ENCODE results near the gene MFSD6. TPM values are rescaled to one million over a fixed set of nuclear protein-coding genes. Genes with fewer than 3 reads are reported as not detected.
A peak's percentile ranks its signal among the peaks of the same experiment; 100 is the strongest.

MFSD6 gene
- total and polyA plus RNA-seq, 5 donors from 2014 or later: 24.0 to 67.1 (median 29.2) TPM

- H3K4me1 ChIP-seq (ENCODE audit: control insufficient read depth, insufficient read depth, low read length, poor library complexity, severe bottlenecking): peaks cover 4% of the 10 kb centered on the region
- H3K4me1 Mint-ChIP-seq: peaks cover 30 to 57% (median 51%) of the 10 kb centered on the region in 4 donors
- H3K4me3 ChIP-seq (ENCODE audit: low read depth, low read length): no peak overlapping the region
- peaks cover 26% of the 10 kb centered on the region for H3K36me3 ChIP-seq (ENCODE audit: control insufficient read depth, insufficient read depth, low read length)
- no peaks in the 10 kb centered on the region for H3K27me3 Mint-ChIP-seq
- peaks cover 41% of the 10 kb centered on the region for H3K36me3 Mint-ChIP-seq
- no peak for DNase-seq
- peak overlapping the region in 2 of 3 donors; percentile 21 to 47 for H3K27ac Mint-ChIP-seq
- ATAC-seq (ENCODE audit: low read depth in 2 of 2): no peak
- peak overlapping the region in 1 of 4 donors; percentile 0 for H3K4me3 Mint-ChIP-seq
- H3K9me3 Mint-ChIP-seq: peaks cover 0 to 3% (median 0%) of the 10 kb centered on the region in 7 donors
- no peak overlapping the region for H3K27ac ChIP-seq (ENCODE audit: insufficient read depth, low read length, poor library complexity, severe bottlenecking)
- H3K9me3 ChIP-seq (ENCODE audit: control insufficient read depth in 2 of 2, low read length in 2 of 2): peaks cover 0 to 3% of the 10 kb centered on the region in 2 experiments
- no peaks in the 10 kb centered on the region for H3K27me3 ChIP-seq (ENCODE audit: control insufficient read depth, insufficient read depth, low read length)
Observed at GRCh38 chr2:190451561-190452176, 43.5 kb downstream of the MFSD6 start.

- H3K36me3 ChIP-seq (ENCODE audit: control insufficient read depth, insufficient read depth, low read length): peaks cover 34% of the 10 kb centered on the region
- Mint-ChIP-seq H3K4me1 (peaks cover 24 to 56% (median 51%) of the 10 kb centered on the region in 4 donors), H3K27ac (peak overlapping the region in 1 of 3 donors; percentile 1), H3K9me3 (peaks cover 0 to 4% (median 0%) of the 10 kb centered on the region in 7 donors), H3K36me3 (peaks cover 46% of the 10 kb centered on the region), H3K4me3 (no peak overlapping the region), H3K27me3 (no peaks in the 10 kb centered on the region)
- DNase-seq (no peak), ATAC-seq (ENCODE audit: low read depth in 2 of 2) (no peak)
- peaks cover 0 to 3% of the 10 kb centered on the region in 2 experiments for H3K9me3 ChIP-seq (ENCODE audit: control insufficient read depth in 2 of 2, low read length in 2 of 2)
- H3K27me3 ChIP-seq (ENCODE audit: control insufficient read depth, insufficient read depth, low read length): no peaks in the 10 kb centered on the region
- no peak overlapping the region for H3K4me3 ChIP-seq (ENCODE audit: low read depth, low read length)
- peaks cover 4% of the 10 kb centered on the region for H3K4me1 ChIP-seq (ENCODE audit: control insufficient read depth, insufficient read depth, low read length, poor library complexity, severe bottlenecking)
- no peak overlapping the region for H3K27ac ChIP-seq (ENCODE audit: insufficient read depth, low read length, poor library complexity, severe bottlenecking)
Observed at GRCh38 chr2:190452433-190452832, 44.3 kb downstream of the MFSD6 start.

GRCh38 chr2:190454795-190455194, 46.6 kb downstream of the MFSD6 start:
- DNase-seq: no peak
- H3K4me3 Mint-ChIP-seq: no peak overlapping the region
- no peak overlapping the region for H3K4me3 ChIP-seq (ENCODE audit: low read depth, low read length)
- H3K4me1 Mint-ChIP-seq: peaks cover 23 to 74% (median 47%) of the 10 kb centered on the region in 4 donors
- H3K9me3 ChIP-seq (ENCODE audit: control insufficient read depth in 2 of 2, low read length in 2 of 2): peaks cover 0 to 3% of the 10 kb centered on the region in 2 experiments
- no peak overlapping the region for H3K27ac ChIP-seq (ENCODE audit: insufficient read depth, low read length, poor library complexity, severe bottlenecking)
- H3K9me3 Mint-ChIP-seq: peaks cover 0 to 4% (median 0%) of the 10 kb centered on the region in 7 donors
- H3K27ac Mint-ChIP-seq: peak overlapping the region in 1 of 3 donors; percentile 50
- peaks cover 41% of the 10 kb centered on the region for H3K36me3 ChIP-seq (ENCODE audit: control insufficient read depth, insufficient read depth, low read length)
- H3K36me3 Mint-ChIP-seq: peaks cover 62% of the 10 kb centered on the region
- peaks cover 4% of the 10 kb centered on the region for H3K4me1 ChIP-seq (ENCODE audit: control insufficient read depth, insufficient read depth, low read length, poor library complexity, severe bottlenecking)
- ATAC-seq (ENCODE audit: low read depth in 2 of 2): no peak
- no peaks in the 10 kb centered on the region for H3K27me3 Mint-ChIP-seq
- H3K27me3 ChIP-seq (ENCODE audit: control insufficient read depth, insufficient read depth, low read length): no peaks in the 10 kb centered on the region

GRCh38 chr2:190455358-190456095, 47.4 kb downstream of the MFSD6 start:
- ATAC-seq (ENCODE audit: low read depth in 2 of 2): no peak
- no peaks in the 10 kb centered on the region for H3K27me3 ChIP-seq (ENCODE audit: control insufficient read depth, insufficient read depth, low read length)
- Mint-ChIP-seq H3K36me3 (peaks cover 64% of the 10 kb centered on the region), H3K9me3 (peaks cover 0 to 4% (median 0%) of the 10 kb centered on the region in 7 donors), H3K4me3 (no peak overlapping the region), H3K27me3 (no peaks in the 10 kb centered on the region), H3K27ac (no peak overlapping the region), H3K4me1 (peaks cover 27 to 79% (median 53%) of the 10 kb centered on the region in 4 donors)
- H3K27ac ChIP-seq (ENCODE audit: insufficient read depth, low read length, poor library complexity, severe bottlenecking): no peak overlapping the region
- H3K36me3 ChIP-seq (ENCODE audit: control insufficient read depth, insufficient read depth, low read length): peaks cover 45% of the 10 kb centered on the region
- no peak for DNase-seq
- H3K4me1 ChIP-seq (ENCODE audit: control insufficient read depth, insufficient read depth, low read length, poor library complexity, severe bottlenecking): peaks cover 4% of the 10 kb centered on the region
- H3K4me3 ChIP-seq (ENCODE audit: low read depth, low read length): no peak overlapping the region
- peaks cover 0 to 3% of the 10 kb centered on the region in 2 experiments for H3K9me3 ChIP-seq (ENCODE audit: control insufficient read depth in 2 of 2, low read length in 2 of 2)

GRCh38 chr2:190456833-190457232, 48.7 kb downstream of the MFSD6 start:
- H3K4me1 ChIP-seq (ENCODE audit: control insufficient read depth, insufficient read depth, low read length, poor library complexity, severe bottlenecking): peaks cover 4% of the 10 kb centered on the region
- H3K27me3 Mint-ChIP-seq: no peaks in the 10 kb centered on the region
- peaks cover 0 to 3% of the 10 kb centered on the region in 2 experiments for H3K9me3 ChIP-seq (ENCODE audit: control insufficient read depth in 2 of 2, low read length in 2 of 2)
- H3K4me1 Mint-ChIP-seq: peaks cover 19 to 79% (median 51%) of the 10 kb centered on the region in 4 donors
- H3K36me3 ChIP-seq (ENCODE audit: control insufficient read depth, insufficient read depth, low read length): peaks cover 44% of the 10 kb centered on the region
- no peak overlapping the region for H3K4me3 Mint-ChIP-seq
- H3K36me3 Mint-ChIP-seq: peaks cover 56% of the 10 kb centered on the region
- ATAC-seq (ENCODE audit: low read depth in 2 of 2): no peak
- no peak overlapping the region for H3K27ac Mint-ChIP-seq
- peaks cover 0 to 4% (median 0%) of the 10 kb centered on the region in 7 donors for H3K9me3 Mint-ChIP-seq
- no peak for DNase-seq
- H3K27ac ChIP-seq (ENCODE audit: insufficient read depth, low read length, poor library complexity, severe bottlenecking): no peak overlapping the region
- H3K27me3 ChIP-seq (ENCODE audit: control insufficient read depth, insufficient read depth, low read length): no peaks in the 10 kb centered on the region
- H3K4me3 ChIP-seq (ENCODE audit: low read depth, low read length): no peak overlapping the region

- Mint-ChIP-seq H3K4me1 (peaks cover 23 to 81% (median 51%) of the 10 kb centered on the region in 4 donors), H3K36me3 (peaks cover 56% of the 10 kb centered on the region), H3K9me3 (peaks cover 0 to 4% (median 0%) of the 10 kb centered on the region in 7 donors), H3K27ac (no peak overlapping the region), H3K4me3 (no peak overlapping the region), H3K27me3 (no peaks in the 10 kb centered on the region)
- peaks cover 0 to 3% of the 10 kb centered on the region in 2 experiments for H3K9me3 ChIP-seq (ENCODE audit: control insufficient read depth in 2 of 2, low read length in 2 of 2)
- no peak overlapping the region for H3K27ac ChIP-seq (ENCODE audit: insufficient read depth, low read length, poor library complexity, severe bottlenecking)
- H3K27me3 ChIP-seq (ENCODE audit: control insufficient read depth, insufficient read depth, low read length): no peaks in the 10 kb centered on the region
- peaks cover 46% of the 10 kb centered on the region for H3K36me3 ChIP-seq (ENCODE audit: control insufficient read depth, insufficient read depth, low read length)
- DNase-seq (no peak), ATAC-seq (ENCODE audit: low read depth in 2 of 2) (no peak)
- no peak overlapping the region for H3K4me3 ChIP-seq (ENCODE audit: low read depth, low read length)
- peaks cover 4% of the 10 kb centered on the region for H3K4me1 ChIP-seq (ENCODE audit: control insufficient read depth, insufficient read depth, low read length, poor library complexity, severe bottlenecking)
Observed at GRCh38 chr2:190457256-190457655, 49.1 kb downstream of the MFSD6 start.

GRCh38 chr2:190458352-190459107, 50.4 kb downstream of the MFSD6 start:
- peaks cover 48% of the 10 kb centered on the region for H3K36me3 Mint-ChIP-seq
- Histone ChIP-seq H3K4me3 (ENCODE audit: low read depth, low read length) (peak overlapping the region; percentile 11), H3K36me3 (ENCODE audit: control insufficient read depth, insufficient read depth, low read length) (peaks cover 40% of the 10 kb centered on the region), H3K27ac (ENCODE audit: insufficient read depth, low read length, poor library complexity, severe bottlenecking) (no peak overlapping the region), H3K4me1 (ENCODE audit: control insufficient read depth, insufficient read depth, low read length, poor library complexity, severe bottlenecking) (peaks cover 4% of the 10 kb centered on the region), H3K9me3 (ENCODE audit: control insufficient read depth in 2 of 2, low read length in 2 of 2) (peaks cover 0 to 3% of the 10 kb centered on the region in 2 experiments), H3K27me3 (ENCODE audit: control insufficient read depth, insufficient read depth, low read length) (no peaks in the 10 kb centered on the region)
- DNase-seq: no peak
- ATAC-seq (ENCODE audit: low read depth in 2 of 2): no peak
- peaks cover 23 to 80% (median 50%) of the 10 kb centered on the region in 4 donors for H3K4me1 Mint-ChIP-seq
- H3K27ac Mint-ChIP-seq: peak overlapping the region in 2 of 3 donors; percentile 14 to 67
- H3K4me3 Mint-ChIP-seq: no peak overlapping the region
- peaks cover 0 to 4% (median 0%) of the 10 kb centered on the region in 7 donors for H3K9me3 Mint-ChIP-seq
- no peaks in the 10 kb centered on the region for H3K27me3 Mint-ChIP-seq

Measured in CD4-positive, CD25-positive, alpha-beta regulatory T cell (primary cell).